HepG2 (cell line): ENCODE data around the gene GADD45B. TPM values are rescaled to one million over a fixed set of nuclear protein-coding genes. Genes with fewer than 3 reads are reported as not detected.

Source experiments
- ATAC-seq: fragments of 200-7000 bp; cut with Tn5 transposase; 3 replicates; pipeline ENCODE4 v1.9.1; 2020; ENCODE audit warnings: mild to moderate bottlenecking, moderate library complexity
- BruUV-seq: library from RNA; stranded (reverse); fragments of 400-500 nt; replicated peaks from 2 replicates; lab custom pipeline; 2021; lab: Mats Ljungman, UMichigan
- CTCF ChIA-PET: fragments of 300-600 bp; formaldehyde crosslinking; extraction: SDS; loops from one replicate; lab custom pipeline; 2021; ENCODE audit warnings: low total read pairs, inconsistent platforms, low intra/inter-chr PET ratio; lab: Yijun Ruan, JAX
- POLR2A ChIA-PET: fragments of 350-600 bp; sonication (Branson Sonifier 250); formaldehyde crosslinking; loops from one replicate; lab custom pipeline; 2020; ENCODE audit warnings: antibody characterized with exemption, inconsistent platforms; lab: Yijun Ruan, JAX
- DNase-seq: peaks from one replicate; pipeline ENCODE4 v3.0.0-alpha.2; 2015; ENCODE audit warnings: low spot score
- FAIRE-seq: peaks from 3 replicates; lab custom pipeline; 2011; peaks lifted over from hg19 to GRCh38; lab: Jason Lieb, UNC
- H2AFZ ChIP-seq: one replicate; pipeline ENCODE4 v1.6.1; 2011; ENCODE audit warnings: low read length, inconsistent platforms
- H3K27ac ChIP-seq: fragments of 300-600 bp; 3 replicates; pipeline ENCODE4 v1.8.0; 2011; ENCODE audit warnings: mixed run types, mild to moderate bottlenecking, mixed read lengths, low read length, inconsistent platforms; ENCODE audit not compliant: insufficient read depth; ENCODE audit errors: extremely low read length
- H3K27me3 ChIP-seq, 2 experiments: fragments of 200-600 bp in 1 of 2; 2 replicates in 1 of 2; 3 replicates in 1 of 2; pipeline versions ENCODE4 v1.6.0 to v1.8.0; 2011; ENCODE audit warnings: low read length in 2 of 2, mild to moderate bottlenecking in 2 of 2, moderate library complexity in 2 of 2, inconsistent platforms in 1 of 2; ENCODE audit not compliant: insufficient read depth in 2 of 2, control insufficient read depth in 1 of 2
- H3K36me3 ChIP-seq, 2 experiments: fragments of 200-600 bp in 1 of 2; replicated peaks in 1 of 2; 2 replicates in 1 of 2; 3 replicates in 1 of 2; pipeline versions ENCODE4 v1.5.1 to v1.8.0; 2011; ENCODE audit warnings: low read length in 2 of 2, inconsistent platforms in 1 of 2; ENCODE audit not compliant: insufficient read depth in 2 of 2, control insufficient read depth in 1 of 2
- H3K4me1 ChIP-seq: 2 replicates; pipeline ENCODE4 v1.5.1; 2012; ENCODE audit warnings: low read length, inconsistent platforms; ENCODE audit not compliant: insufficient read depth
- H3K4me2 ChIP-seq: 2 replicates; pipeline ENCODE4 v1.6.0; 2011; ENCODE audit warnings: low read depth, low read length, inconsistent platforms
- H3K4me3 ChIP-seq, 3 experiments: fragments of 200-600 bp in 1 of 3; sonication (generic), shearing (Covaris generic) in 1 of 3; replicated peaks in 1 of 3; 2 replicates each; pipeline ENCODE4 v1.5.1; 2011 to 2016; ENCODE audit warnings: low read length in 3 of 3, inconsistent platforms in 2 of 3, low read depth in 2 of 3, mild to moderate bottlenecking in 2 of 3, control low read depth in 1 of 3, mixed read lengths in 1 of 3; ENCODE audit not compliant: insufficient read depth in 1 of 3
- H3K79me2 ChIP-seq: one replicate; pipeline ENCODE4 v1.6.1; 2011; ENCODE audit warnings: low read length, inconsistent platforms; ENCODE audit not compliant: insufficient read depth
- H3K9ac ChIP-seq: 2 replicates; pipeline ENCODE4 v1.6.0; 2011; ENCODE audit warnings: mild to moderate bottlenecking, low read depth, low read length, inconsistent platforms; ENCODE audit not compliant: insufficient read depth
- H3K9me3 ChIP-seq: 2 replicates; pipeline ENCODE4 v1.5.1; 2012; ENCODE audit warnings: mild to moderate bottlenecking, low read length
- H4K20me1 ChIP-seq: 2 replicates; pipeline ENCODE4 v1.6.0; 2011; ENCODE audit warnings: inconsistent platforms, mild to moderate bottlenecking, low read length, moderate library complexity; ENCODE audit not compliant: insufficient read depth
- CBX2 ChIP-seq, 2 experiments: fragments of 200-600 bp in 1 of 2; sonication (generic); formaldehyde crosslinking in 1 of 2; IDR thresholded peaks; 2 replicates each; pipeline versions ENCODE4 v1.7.0 to v1.8.1; 2018 to 2022; ENCODE audit warnings: low read depth in 2 of 2, low read length in 1 of 2, mild to moderate bottlenecking in 1 of 2, missing genetic modification reagents in 1 of 2
- CHCHD3 ChIP-seq: sonication (generic); formaldehyde crosslinking; IDR thresholded peaks from 2 replicates; pipeline ENCODE4 v1.8.0; 2022; ENCODE audit warnings: mild to moderate bottlenecking, missing genetic modification reagents, moderate library complexity
- FOXA1 ChIP-seq, 2 experiments: fragments of 450-650 bp in 1 of 2; sonication (generic) in 1 of 2; formaldehyde crosslinking in 1 of 2; IDR thresholded peaks; 2 replicates each; pipeline versions ENCODE4 v1.4.0 to v1.6.1; 2016 to 2020; ENCODE audit warnings: missing genetic modification reagents in 1 of 2
- KMT2A ChIP-seq: sonication (generic); formaldehyde crosslinking; IDR thresholded peaks from 2 replicates; pipeline ENCODE4 v1.4.0; 2020; ENCODE audit warnings: missing genetic modification reagents
- LCORL ChIP-seq, 2 experiments: fragments of 450-650 bp in 1 of 2; sonication (generic) in 1 of 2; formaldehyde crosslinking in 1 of 2; IDR thresholded peaks; 2 replicates each; pipeline versions ENCODE4 v1.5.0 to v1.6.1; 2017 to 2020; ENCODE audit warnings: antibody characterized with exemption in 1 of 2, missing genetic modification reagents in 1 of 2
- PAX8 ChIP-seq: sonication (generic); formaldehyde crosslinking; IDR thresholded peaks from 2 replicates; pipeline ENCODE4 v1.8.0; 2022; ENCODE audit warnings: mild to moderate bottlenecking, missing genetic modification reagents, borderline replicate concordance
- SALL1 ChIP-seq: sonication (generic); formaldehyde crosslinking; IDR thresholded peaks from 2 replicates; pipeline ENCODE4 v1.8.0; 2022; ENCODE audit warnings: mild to moderate bottlenecking, missing genetic modification reagents
- SP4 ChIP-seq: sonication (generic); formaldehyde crosslinking; IDR thresholded peaks from 2 replicates; pipeline ENCODE4 v1.8.1; 2023; ENCODE audit warnings: mild to moderate bottlenecking, missing genetic modification reagents
- SRF ChIP-seq: IDR thresholded peaks from 2 replicates; pipeline ENCODE4 v1.6.1; 2011; ENCODE audit warnings: mild to moderate bottlenecking, low read depth, low read length, moderate library complexity
- ZKSCAN8 ChIP-seq: IDR thresholded peaks from 2 replicates; pipeline ENCODE4 v1.6.1; 2016; ENCODE audit warnings: borderline replicate concordance, missing genetic modification reagents, missing compliant biosample characterization
- ZNF232 ChIP-seq: sonication (generic); formaldehyde crosslinking; IDR thresholded peaks from 2 replicates; pipeline ENCODE4 v1.4.0; 2020; ENCODE audit warnings: missing genetic modification reagents, borderline replicate concordance
- ZNF276 ChIP-seq: sonication (generic); formaldehyde crosslinking; IDR thresholded peaks from 2 replicates; pipeline ENCODE4 v1.4.0; 2020; ENCODE audit warnings: mild to moderate bottlenecking, low read depth, missing genetic modification reagents
- ZNF281 ChIP-seq: sonication (generic); formaldehyde crosslinking; IDR thresholded peaks from 2 replicates; pipeline ENCODE4 v1.4.0; 2020; ENCODE audit warnings: missing genetic modification reagents, borderline replicate concordance
- ZNF577 ChIP-seq: sonication (generic); formaldehyde crosslinking; IDR thresholded peaks from 2 replicates; pipeline ENCODE4 v1.4.0; 2020; ENCODE audit warnings: mild to moderate bottlenecking, low read depth, missing genetic modification reagents, borderline replicate concordance
- ZSCAN20 ChIP-seq: sonication (generic); formaldehyde crosslinking; IDR thresholded peaks from 2 replicates; pipeline ENCODE4 v1.4.0; 2020; ENCODE audit warnings: missing genetic modification reagents, mild to moderate bottlenecking, borderline replicate concordance
- WGBS: methylation state at CpG from one replicate; pipeline ENCODE4 v1.1.6; 2017; ENCODE audit warnings: low lambda C conversion rate; 5-methylcytosine and 5-hydroxymethylcytosine counted together
- in situ Hi-C: cut with HindIII; loops from 2 replicates; pipeline ENCODE4 v1.10.0; 2017; ENCODE audit warnings: low pct_unique_long_range_greater_than_20kb; ENCODE audit not compliant: extremely low pct_ligation_motif_present
- intact Hi-C: fragments of 100-400 bp; cut with micrococcal nuclease; formaldehyde crosslinking; loops from one replicate; pipeline ENCODE4 v1.10.0; 2022; ENCODE audit not compliant: unreplicated experiment
- polyA plus RNA-seq, 8 experiments: library from polyadenylated mRNA; depleted of rRNA in 3 of 8; stranded (reverse) in 7 of 8; unstranded in 1 of 8; fragments of >200 nt; fragmentation: Illumina TruSeq in 4 of 8; extraction: Trizol in 4 of 8; gene quantifications; 2 replicates each; pipeline versions ENCODE4 v1.2.1 to v1.2.3, GENCODE V29; 2011 to 2016; ENCODE audit warnings: low read depth in 4 of 8, missing spikeins in 1 of 8, mixed read lengths in 1 of 8; ENCODE audit not compliant: insufficient read depth in 1 of 8
- total RNA-seq, 5 experiments: library from RNA; depleted of rRNA; stranded (reverse); fragments of >200 nt; fragmentation: Illumina TruSeq; extraction: Trizol; gene quantifications; 2 replicates each; pipeline ENCODE4 v1.2.3, GENCODE V29; 2016; ENCODE audit warnings: low read depth in 1 of 5
- TF ChIP-seq, protein P1 (sequence below): sonication (generic); formaldehyde crosslinking; conservative IDR thresholded peaks from 2 replicates; pipeline ENCODE4 v1.4.0; 2020; ENCODE audit warnings: missing genetic modification reagents

The GADD45B gene
- total and polyA plus RNA-seq, 2 of the 13 experiments (the other 11 are each of a cell fraction or from before 2014, with no cell fraction given) = 4.6 to 34.1 TPM

- H3K9ac ChIP-seq = no peak overlapping the region
- TF ChIP-seq SRF (no peak), ZNF577 (CRISPR knock-in tag) (no peak), SP4 (CRISPR knock-in tag) (no peak), LCORL (IDR thresholded peaks at IDR 0.05) (no peak), LCORL (CRISPR knock-in tag; IDR thresholded peaks at IDR 0.05) (no peak), KMT2A (CRISPR knock-in tag) (no peak), ZNF232 (CRISPR knock-in tag) (no peak), ZNF276 (CRISPR knock-in tag) (no peak), CBX2 (IDR thresholded peaks at IDR 0.05; ENCODE audit: low read depth, low read length) (no peak), CBX2 (CRISPR knock-in tag; IDR thresholded peaks at IDR 0.05; ENCODE audit: low read depth) (no peak), ZKSCAN8 (no peak), PAX8 (CRISPR knock-in tag) (no peak), ZNF281 (CRISPR knock-in tag) (no peak), SALL1 (0 out of 2 replicates have a peak, but pooled peaks have one; percentile 10), FOXA1 (IDR thresholded peaks at IDR 0.05) (no peak), FOXA1 (CRISPR knock-in tag; IDR thresholded peaks at IDR 0.05) (no peak), CHCHD3 (CRISPR knock-in tag) (no peak), ZSCAN20 (no peak)
- TF ChIP-seq, protein P1, sequence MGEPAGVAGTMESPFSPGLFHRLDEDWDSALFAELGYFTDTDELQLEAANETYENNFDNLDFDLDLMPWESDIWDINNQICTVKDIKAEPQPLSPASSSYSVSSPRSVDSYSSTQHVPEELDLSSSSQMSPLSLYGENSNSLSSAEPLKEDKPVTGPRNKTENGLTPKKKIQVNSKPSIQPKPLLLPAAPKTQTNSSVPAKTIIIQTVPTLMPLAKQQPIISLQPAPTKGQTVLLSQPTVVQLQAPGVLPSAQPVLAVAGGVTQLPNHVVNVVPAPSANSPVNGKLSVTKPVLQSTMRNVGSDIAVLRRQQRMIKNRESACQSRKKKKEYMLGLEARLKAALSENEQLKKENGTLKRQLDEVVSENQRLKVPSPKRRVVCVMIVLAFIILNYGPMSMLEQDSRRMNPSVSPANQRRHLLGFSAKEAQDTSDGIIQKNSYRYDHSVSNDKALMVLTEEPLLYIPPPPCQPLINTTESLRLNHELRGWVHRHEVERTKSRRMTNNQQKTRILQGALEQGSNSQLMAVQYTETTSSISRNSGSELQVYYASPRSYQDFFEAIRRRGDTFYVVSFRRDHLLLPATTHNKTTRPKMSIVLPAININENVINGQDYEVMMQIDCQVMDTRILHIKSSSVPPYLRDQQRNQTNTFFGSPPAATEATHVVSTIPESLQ (CRISPR knock-in tag) = no peak
Measured at GRCh38 chr19:2488942-2489731, 13.2 kb downstream of the GADD45B start.

More at GRCh38 chr19:2488942-2489731, 13.2 kb downstream of the GADD45B start:
- peaks cover 10 to 46% of the 10 kb centered on the region in 2 experiments for H3K27me3 ChIP-seq
- H4K20me1 ChIP-seq = no peaks in the 10 kb centered on the region
- ChIA-PET CTCF (no interaction called here), POLR2A (interaction anchor here (0.5 to 3.1 kb wide), 2 partner anchors 12 to 54 kb away, joined by 3 to 16 read pairs; partner anchors contain the start of gene GADD45B)
- H3K79me2 ChIP-seq = no peaks in the 10 kb centered on the region
- no peak for DNase-seq
- 40% methylated on average over 22 of the region's 78 CpGs for WGBS
- peak overlapping the region in 1 of 3 experiments; percentile 62; a peak in 1 of 6 replicates for H3K4me3 ChIP-seq
- H3K9me3 ChIP-seq = no peaks in the 10 kb centered on the region
- H3K4me1 ChIP-seq = peaks cover 46% of the 10 kb centered on the region
- FAIRE-seq = no peak
- intact Hi-C loops (no loop called here), in situ Hi-C loops (no loop called here)
- no peak overlapping the region for H3K27ac ChIP-seq
- H3K36me3 ChIP-seq = no peaks in the 10 kb centered on the region
- H3K4me2 ChIP-seq = peak overlapping the region; percentile 42
- BruUV-seq = no TSS peak
- no peak overlapping the region for H2AFZ ChIP-seq
- peak; percentile 48 for ATAC-seq
